Gastroesophageal sphincter (tissue), 4 donors: ENCODE measurements around the gene MUC5AC. TPM values are rescaled to one million over a fixed set of nuclear protein-coding genes. Genes with fewer than 3 reads are reported as not detected.
"Not testable (repeated sequence)": the region's sequence is repeated elsewhere in the genome, so short reads cannot be mapped to it uniquely, and the experiment has no call there.

Experiments used
- ATAC-seq: fragments of 150-250 bp; one replicate; pipeline ENCODE4 v1.9.1; 2016; ENCODE audit warnings: mild to moderate bottlenecking, moderate library complexity
- H3K27ac ChIP-seq, 4 donors: fragments of 200-600 bp; sonication (generic) in 3 of 4; 1 replicate in 3 of 4; 2 replicates in 1 of 4; pipeline ENCODE4 v1.5.1; 2016 to 2019
- H3K27me3 ChIP-seq: fragments of 200-600 bp; sonication (generic); one replicate; pipeline ENCODE4 v1.5.1; 2019
- H3K36me3 ChIP-seq, 2 donors: fragments of 200-600 bp; sonication (generic); one replicate each; pipeline ENCODE4 v1.5.1; 2019; ENCODE audit warnings: control low read depth in 1 of 2
- H3K4me1 ChIP-seq, 3 donors: fragments of 200-600 bp; sonication (generic); 1 replicate in 2 of 3; 2 replicates in 1 of 3; pipeline ENCODE4 v1.5.1; 2016 to 2019; ENCODE audit warnings: control low read depth in 2 of 3
- H3K4me3 ChIP-seq, 2 donors: fragments of 200-600 bp; sonication (generic); one replicate each; pipeline ENCODE4 v1.5.1; 2019; ENCODE audit warnings: mild to moderate bottlenecking in 1 of 2, moderate library complexity in 1 of 2
- H3K9me3 ChIP-seq, 3 donors: fragments of 200-600 bp; sonication (generic); one replicate each; pipeline ENCODE4 v1.5.1; 2017 to 2019; ENCODE audit warnings: control low read depth in 2 of 3
- EP300 ChIP-seq: sonication (generic); formaldehyde crosslinking; IDR thresholded peaks from one replicate; pipeline ENCODE4 v1.6.1; 2017; ENCODE audit warnings: antibody characterized with exemption, mild to moderate bottlenecking
- POLR2A ChIP-seq, 2 donors: fragments of 450-650 bp; IDR thresholded peaks; one replicate each; pipeline ENCODE4 v1.6.1; 2017; ENCODE audit warnings: antibody characterized with exemption in 2 of 2, mild to moderate bottlenecking in 2 of 2, moderate library complexity in 1 of 2
- POLR2AphosphoS5 ChIP-seq: sonication (generic); formaldehyde crosslinking; IDR thresholded peaks from one replicate; pipeline ENCODE4 v1.6.1; 2017; ENCODE audit warnings: antibody characterized with exemption
- WGBS, 2 donors: methylation state at CpG; one replicate each; pipeline ENCODE4 v1.1.5; 2018; ENCODE audit warnings: low coverage in 1 of 2; 5-methylcytosine and 5-hydroxymethylcytosine counted together
- total RNA-seq, 4 donors: library from RNA; depleted of rRNA; stranded (reverse); fragments of >200 nt; gene quantifications; one replicate each; pipeline ENCODE4 v1.1.0, GENCODE V29; 2016
- TF ChIP-seq, protein P1 (sequence below), 4 experiments: fragments of 200-600 bp in 2 of 4; fragments of 450-650 bp in 2 of 4; sonication (generic) in 1 of 4; IDR thresholded peaks; one replicate each; pipeline ENCODE4 v1.5.1; 2017 to 2019; ENCODE audit warnings: antibody characterized with exemption in 4 of 4, mild to moderate bottlenecking in 2 of 4, moderate library complexity in 2 of 4

MUC5AC gene
- total RNA-seq, 4 donors from 2014 or later = 0.02 to 0.31 TPM; not detected in 2

DNA sequence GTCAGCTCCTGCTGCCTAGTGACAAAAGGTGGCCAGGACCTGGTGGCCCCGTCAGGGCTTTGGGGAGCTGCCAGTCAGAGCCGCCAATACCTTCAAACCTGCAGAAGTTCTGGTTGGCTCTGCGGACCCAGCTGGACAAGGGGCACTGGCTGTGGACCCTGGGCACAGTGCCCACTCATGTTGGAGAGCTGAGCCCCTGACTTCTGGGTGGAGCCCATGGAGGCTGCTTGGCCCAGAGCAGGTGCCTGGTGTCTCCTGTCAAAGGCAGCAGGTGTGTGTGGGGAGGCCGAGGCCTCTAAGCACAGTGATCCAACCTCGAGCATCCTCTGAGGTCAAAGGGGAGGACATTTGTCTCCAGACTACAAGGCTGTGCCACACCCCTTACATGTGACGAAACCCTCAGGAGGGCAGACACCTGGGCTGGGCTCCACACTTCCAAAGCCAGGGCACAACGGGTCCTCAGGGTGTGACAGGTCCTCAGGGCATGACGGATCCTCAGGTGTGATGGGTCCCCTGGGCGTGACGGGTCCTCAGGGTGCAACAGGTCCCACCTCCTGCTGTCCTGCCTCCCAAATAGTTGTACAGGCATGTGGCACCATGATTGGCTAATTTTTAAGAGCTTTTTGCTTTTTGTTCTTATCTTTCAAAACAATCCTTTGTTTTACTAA, 46.1 kb upstream of the MUC5AC start:
- H3K36me3 ChIP-seq = no peaks in the 10 kb centered on the region
- H3K9me3 ChIP-seq = no peaks in the 10 kb centered on the region
- no peaks in the 10 kb centered on the region for H3K4me1 ChIP-seq
- H3K27me3 ChIP-seq = peaks cover 69% of the 10 kb centered on the region
- TF ChIP-seq POLR2AphosphoS5 (no peak), EP300 (no peak), POLR2A (IDR thresholded peaks at IDR 0.05) (no peak)
- TF ChIP-seq, protein P1, sequence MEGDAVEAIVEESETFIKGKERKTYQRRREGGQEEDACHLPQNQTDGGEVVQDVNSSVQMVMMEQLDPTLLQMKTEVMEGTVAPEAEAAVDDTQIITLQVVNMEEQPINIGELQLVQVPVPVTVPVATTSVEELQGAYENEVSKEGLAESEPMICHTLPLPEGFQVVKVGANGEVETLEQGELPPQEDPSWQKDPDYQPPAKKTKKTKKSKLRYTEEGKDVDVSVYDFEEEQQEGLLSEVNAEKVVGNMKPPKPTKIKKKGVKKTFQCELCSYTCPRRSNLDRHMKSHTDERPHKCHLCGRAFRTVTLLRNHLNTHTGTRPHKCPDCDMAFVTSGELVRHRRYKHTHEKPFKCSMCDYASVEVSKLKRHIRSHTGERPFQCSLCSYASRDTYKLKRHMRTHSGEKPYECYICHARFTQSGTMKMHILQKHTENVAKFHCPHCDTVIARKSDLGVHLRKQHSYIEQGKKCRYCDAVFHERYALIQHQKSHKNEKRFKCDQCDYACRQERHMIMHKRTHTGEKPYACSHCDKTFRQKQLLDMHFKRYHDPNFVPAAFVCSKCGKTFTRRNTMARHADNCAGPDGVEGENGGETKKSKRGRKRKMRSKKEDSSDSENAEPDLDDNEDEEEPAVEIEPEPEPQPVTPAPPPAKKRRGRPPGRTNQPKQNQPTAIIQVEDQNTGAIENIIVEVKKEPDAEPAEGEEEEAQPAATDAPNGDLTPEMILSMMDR (IDR thresholded peaks at IDR 0.05) = no peak
- no peak for ATAC-seq
- H3K27ac ChIP-seq = no peak overlapping the region
- no CpG with 5 or more reads among the region's 10 CpGs for WGBS, 2 donors
- no peak overlapping the region for H3K4me3 ChIP-seq

DNA sequence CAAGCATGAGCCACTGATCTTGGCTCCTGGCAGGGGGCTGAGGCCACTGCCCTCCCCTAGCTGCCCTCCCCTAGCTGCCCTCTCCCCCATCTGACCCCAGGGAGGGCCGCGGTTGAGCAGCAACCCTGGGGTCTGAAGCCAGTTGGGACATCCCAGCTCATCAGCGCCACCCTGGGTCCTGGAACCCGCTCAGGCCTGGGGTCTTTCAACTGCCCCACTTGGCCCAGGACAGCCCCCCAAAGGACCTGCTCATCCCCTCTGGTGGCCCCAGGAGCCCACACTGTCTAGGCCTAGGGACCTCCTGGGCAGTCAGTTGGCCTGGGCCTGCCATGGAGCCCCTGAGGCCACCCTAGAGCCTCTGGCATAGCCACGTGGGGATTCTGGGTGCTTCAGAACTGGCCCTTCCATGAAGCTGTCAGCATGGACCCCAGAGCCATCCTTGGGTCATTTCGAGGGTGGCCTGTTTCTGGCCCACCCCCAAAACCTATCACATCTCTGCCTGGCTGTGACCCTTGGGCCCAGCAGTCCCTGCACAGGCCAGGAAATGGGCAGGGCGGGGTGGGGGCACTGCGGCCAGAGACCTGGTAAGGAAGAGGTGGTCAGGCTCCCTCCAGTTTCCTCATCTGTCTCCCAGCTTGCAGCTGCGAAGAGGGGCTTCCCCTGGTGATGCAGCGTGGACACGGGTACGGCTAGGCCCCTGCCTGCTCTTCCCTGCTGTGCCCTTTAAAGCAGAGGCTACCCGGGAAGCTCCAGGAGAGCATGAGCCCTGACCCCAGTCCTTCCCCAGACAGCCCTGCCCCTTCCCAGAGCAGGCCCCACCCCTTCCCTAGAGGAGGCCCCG, 45.2 kb upstream of the MUC5AC start:
- ATAC-seq = no peak
- H3K36me3 ChIP-seq = no peaks in the 10 kb centered on the region
- H3K4me1 ChIP-seq = no peaks in the 10 kb centered on the region
- no peaks in the 10 kb centered on the region for H3K9me3 ChIP-seq
- H3K27ac ChIP-seq = no peak overlapping the region
- H3K4me3 ChIP-seq = no peak overlapping the region
- TF ChIP-seq POLR2AphosphoS5 (no peak), POLR2A (IDR thresholded peaks at IDR 0.05) (no peak), EP300 (no peak)
- TF ChIP-seq, protein P1 (IDR thresholded peaks at IDR 0.05) = no peak
- peaks cover 69% of the 10 kb centered on the region for H3K27me3 ChIP-seq
- WGBS, 2 donors = no CpG with 5 or more reads among the region's 14 CpGs

DNA sequence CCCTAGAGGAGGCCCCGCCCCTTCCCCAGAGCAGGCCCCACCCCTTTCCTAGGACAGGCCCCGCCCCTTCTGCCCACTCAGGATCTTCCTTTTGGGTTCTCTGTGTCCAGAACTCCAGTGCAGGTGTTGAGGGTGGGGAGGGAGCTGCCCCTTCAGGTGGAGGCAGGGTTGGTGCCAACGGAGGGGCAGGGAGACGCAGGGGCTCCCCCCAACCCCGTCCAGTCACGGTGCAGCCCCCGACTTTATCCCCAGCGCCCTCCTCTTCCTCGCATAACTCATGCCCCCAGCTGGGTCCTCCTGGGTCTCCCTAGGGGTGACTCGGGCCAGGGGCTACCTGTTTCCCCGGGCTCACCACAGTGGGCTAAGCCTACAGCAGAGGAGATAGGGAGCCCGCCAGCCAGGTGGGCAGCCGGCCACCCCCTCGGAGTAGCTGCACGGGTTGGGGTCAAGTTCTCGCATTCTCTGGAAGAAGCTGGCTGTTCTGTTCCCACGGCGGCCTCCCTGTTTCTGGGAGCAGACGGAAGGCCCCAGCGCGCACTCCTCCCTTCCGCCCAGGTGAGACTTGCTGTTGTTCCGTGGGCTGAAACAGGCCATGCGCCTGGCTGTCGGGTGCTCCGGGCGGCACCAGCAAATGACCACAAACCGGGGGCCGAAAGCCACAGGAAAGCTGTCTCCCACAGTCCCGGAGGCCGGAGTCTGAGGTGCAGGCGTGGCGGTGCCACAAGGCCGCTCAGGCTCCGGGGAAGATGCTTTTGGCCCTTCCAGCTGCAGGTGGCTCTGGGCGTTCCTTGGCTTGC, 44.1 kb upstream of the MUC5AC start:
- H3K27me3 ChIP-seq = peaks cover 67% of the 10 kb centered on the region
- H3K4me1 ChIP-seq = no peaks in the 10 kb centered on the region
- H3K4me3 ChIP-seq = no peak overlapping the region
- no peak for ATAC-seq
- no peaks in the 10 kb centered on the region for H3K9me3 ChIP-seq
- WGBS, 2 donors = 67% methylated on average over 1 of the region's 36 CpGs; no CpG with 5 or more reads in 1 of the 2 donors
- no peak for TF ChIP-seq POLR2A (IDR thresholded peaks at IDR 0.05)
- no peak for TF ChIP-seq POLR2AphosphoS5
- TF ChIP-seq, protein P1 (IDR thresholded peaks at IDR 0.05) = no peak
- TF ChIP-seq EP300 = no peak
- H3K36me3 ChIP-seq = no peaks in the 10 kb centered on the region
- H3K27ac ChIP-seq = no peak overlapping the region

DNA sequence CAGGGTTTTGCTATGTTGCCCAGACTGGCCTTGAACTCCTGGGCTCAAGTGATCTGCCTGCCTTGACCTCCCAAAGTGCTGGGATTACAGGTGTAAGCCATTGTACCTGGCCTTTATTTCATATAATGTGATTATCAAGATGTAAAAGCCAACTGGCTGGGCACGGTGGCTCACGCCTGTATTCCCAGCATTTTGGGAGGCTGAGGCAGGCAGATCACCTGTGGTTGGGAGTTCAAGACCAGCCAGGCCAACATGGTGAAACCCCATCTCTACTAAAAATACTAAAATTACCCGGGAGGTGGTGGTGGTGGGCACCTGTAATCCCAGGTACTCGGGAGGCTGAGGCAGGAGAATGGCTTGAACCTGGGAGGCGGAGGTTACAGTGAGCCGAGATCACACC, 42.5 kb upstream of the MUC5AC start:
- H3K27me3 ChIP-seq = peaks cover 66% of the 10 kb centered on the region

DNA sequence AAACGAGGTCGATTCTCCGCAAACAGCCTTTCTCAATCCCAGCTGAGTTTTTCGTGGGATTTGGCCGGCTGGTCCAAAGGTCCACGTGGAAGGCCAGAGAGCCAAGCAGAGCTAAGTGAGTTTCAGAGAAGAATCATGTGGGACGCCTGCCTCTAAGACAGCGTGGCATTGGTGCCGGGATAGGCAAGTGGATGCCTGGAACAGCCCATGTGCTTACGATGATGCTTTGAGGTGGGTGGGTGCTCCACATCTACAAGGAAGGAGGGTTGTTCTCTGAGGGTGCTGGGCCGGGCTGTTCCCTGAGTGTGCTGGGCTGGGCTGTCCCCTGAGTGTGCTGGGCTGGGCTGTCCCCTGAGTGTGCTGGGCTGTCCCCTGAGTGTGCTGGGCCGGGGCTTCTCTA, 41.6 kb upstream of the MUC5AC start:
- TF ChIP-seq POLR2AphosphoS5 = no peak
- TF ChIP-seq, protein P1 (IDR thresholded peaks at IDR 0.05) = no peak
- no peak for TF ChIP-seq POLR2A (IDR thresholded peaks at IDR 0.05)
- no peak for TF ChIP-seq EP300
- no peaks in the 10 kb centered on the region for H3K4me1 ChIP-seq
- no peak overlapping the region for H3K27ac ChIP-seq
- H3K36me3 ChIP-seq = no peaks in the 10 kb centered on the region
- no peak overlapping the region for H3K4me3 ChIP-seq
- 76 to 83% methylated on average over 6 to 7 of the region's 12 CpGs for WGBS, 2 donors
- H3K27me3 ChIP-seq = peaks cover 67% of the 10 kb centered on the region
- ATAC-seq = no peak
- H3K9me3 ChIP-seq = no peaks in the 10 kb centered on the region

More for the DNA sequence above, 42.5 kb upstream of the MUC5AC start:
- WGBS, 2 donors = 80% methylated on average over 6 of the region's 6 CpGs; no CpG with 5 or more reads in 1 of the 2 donors
- not testable (repeated sequence) for ATAC-seq, H3K4me1 ChIP-seq, H3K9me3 ChIP-seq, H3K4me3 ChIP-seq, H3K36me3 ChIP-seq, H3K27ac ChIP-seq
